CD4-positive, alpha-beta T cell (primary cell): Measurements from ENCODE around the gene PRKAR1B. TPM values are rescaled to one million over a fixed set of nuclear protein-coding genes. Genes with fewer than 3 reads are reported as not detected.

Source experiments
- ATAC-seq: fragments of 200-7000 bp; cut with Tn5 transposase; one replicate; pipeline ENCODE4 v1.10.0; 2022; ENCODE audit warnings: mild to moderate bottlenecking; ENCODE audit not compliant: poor library complexity
- CTCF ChIA-PET: fragments of 350-600 bp; sonication (Branson Sonifier 250); formaldehyde crosslinking; loops from one replicate; lab custom pipeline; 2021; ENCODE audit warnings: antibody characterized with exemption, inconsistent platforms; lab: Charles Lee
- POLR2A ChIA-PET: fragments of 350-600 bp; sonication (Branson Sonifier 250); formaldehyde crosslinking; loops from one replicate; lab custom pipeline; 2021; ENCODE audit warnings: antibody characterized with exemption, inconsistent platforms; lab: Charles Lee
- DNase-seq, 14 experiments: peaks; one replicate each; pipeline ENCODE4 v3.0.0-alpha.2; 2013 to 2020; ENCODE audit warnings: mixed read lengths in 2 of 14
- H3K27ac ChIP-seq, 2 donors: one replicate each; pipeline versions ENCODE4 v1.5.1 to v1.7.0; 2013; ENCODE audit warnings: low read length in 2 of 2, low read depth in 1 of 2, mild to moderate bottlenecking in 1 of 2
- H3K27me3 ChIP-seq, 2 experiments: 1 replicate in 1 of 2; 2 replicates in 1 of 2; pipeline versions ENCODE4 v1.6.1 to v1.7.0; 2013; ENCODE audit warnings: low read length in 2 of 2, control low read depth in 1 of 2, mild to moderate bottlenecking in 1 of 2, moderate library complexity in 1 of 2; ENCODE audit not compliant: insufficient read depth in 2 of 2, control insufficient read depth in 1 of 2
- H3K36me3 ChIP-seq: one replicate; pipeline ENCODE4 v1.6.1; 2013; ENCODE audit warnings: low read length, control low read depth; ENCODE audit not compliant: insufficient read depth
- H3K4me1 ChIP-seq: one replicate; pipeline ENCODE4 v1.6.1; 2013; ENCODE audit warnings: low read length, control low read depth; ENCODE audit not compliant: insufficient read depth
- H3K4me3 ChIP-seq: one replicate; pipeline ENCODE4 v1.5.1; 2013; ENCODE audit warnings: mild to moderate bottlenecking, low read length, moderate library complexity
- H3K9me3 ChIP-seq, 2 experiments: 1 replicate in 1 of 2; 2 replicates in 1 of 2; pipeline versions ENCODE4 v1.6.1 to v1.7.0; 2013; ENCODE audit warnings: low read length in 2 of 2, mild to moderate bottlenecking in 2 of 2, control low read depth in 1 of 2, moderate library complexity in 1 of 2; ENCODE audit not compliant: control insufficient read depth in 1 of 2, insufficient read depth in 1 of 2
- H3K27ac Mint-ChIP-seq: one replicate; pipeline ENCODE4 v1.8.0; 2020; ENCODE audit warnings: mixed read lengths
- H3K27me3 Mint-ChIP-seq: one replicate; pipeline ENCODE4 v1.8.0; 2021; ENCODE audit warnings: mixed read lengths
- H3K36me3 Mint-ChIP-seq: one replicate; pipeline ENCODE4 v1.8.0; 2021; ENCODE audit warnings: low read depth, mixed read lengths
- H3K4me1 Mint-ChIP-seq: one replicate; pipeline ENCODE4 v1.8.0; 2021; ENCODE audit warnings: low read depth, mixed read lengths
- H3K4me3 Mint-ChIP-seq: one replicate; pipeline ENCODE4 v1.8.0; 2020; ENCODE audit warnings: mild to moderate bottlenecking, mixed read lengths
- H3K9me3 Mint-ChIP-seq: one replicate; pipeline ENCODE4 v1.8.0; 2020; ENCODE audit warnings: mixed read lengths
- intact Hi-C, 2 experiments: fragments of 100-400 bp; cut with DNase I in 1 of 2; cut with micrococcal nuclease in 1 of 2; formaldehyde crosslinking; loops; one replicate each; pipeline versions ENCODE4 v1.15.1 to v1.9.0; 2023 to 2025; cut with DNase I, micrococcal nuclease
- total RNA-seq, 174 experiments: library from RNA in 2 of 174; stranded (reverse) in 2 of 174; gene quantifications; one replicate each; pipeline ENCODE4 v1.2.3 and lab custom pipeline; 2021 to 2026
- TF ChIP-seq, protein P1 (sequence below): fragments of 200-600 bp; IDR thresholded peaks from one replicate; pipeline ENCODE4 v1.8.0; 2022; ENCODE audit warnings: antibody characterized with exemption, mild to moderate bottlenecking

Gene PRKAR1B
- total RNA-seq, 2 experiments from 2014 or later: 18.8 to 19.5 TPM

DNA sequence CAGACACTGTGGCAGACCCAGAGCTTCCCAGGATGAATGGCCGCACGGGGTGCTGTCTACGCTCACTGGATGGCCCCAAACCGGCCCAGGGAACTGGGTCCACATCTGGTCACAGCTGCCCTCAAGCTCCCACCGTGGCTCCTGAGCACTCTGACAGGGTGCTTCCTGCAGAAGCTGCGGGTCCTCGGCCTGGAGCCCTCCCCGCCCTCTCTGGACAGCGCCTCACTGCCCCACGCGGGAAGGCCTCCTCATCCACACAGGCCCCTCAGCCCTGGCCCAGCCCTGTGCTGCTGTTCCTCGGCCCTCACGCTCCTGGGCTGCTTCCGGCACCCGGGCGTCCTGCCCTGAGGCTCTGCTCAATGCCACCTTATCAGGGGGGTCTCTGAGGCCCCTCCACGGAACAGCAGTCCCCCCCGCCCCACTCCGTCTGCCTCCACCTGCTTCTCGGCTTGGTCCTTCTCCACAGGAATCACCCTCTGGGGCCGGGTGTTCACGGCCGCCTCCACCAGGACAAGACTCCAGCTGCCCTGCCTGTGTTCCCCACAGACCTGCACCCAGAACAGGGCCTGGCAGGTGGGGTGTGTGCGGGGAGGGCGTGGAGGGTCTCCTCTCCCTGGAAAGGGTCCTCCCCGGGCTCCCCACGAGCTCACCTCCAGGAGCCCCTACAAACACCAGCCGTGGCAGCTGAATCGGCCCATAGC lies 132.0 kb downstream of the PRKAR1B start:
- no peak for DNase-seq
- H3K4me3 Mint-ChIP-seq: no peak overlapping the region
- Histone ChIP-seq H3K27ac (no peak overlapping the region), H3K4me1 (peaks cover 28% of the 10 kb centered on the region), H3K4me3 (no peak overlapping the region), H3K9me3 (peaks cover 0 to 12% of the 10 kb centered on the region in 2 experiments), H3K27me3 (no peaks in the 10 kb centered on the region), H3K36me3 (no peaks in the 10 kb centered on the region)
- H3K9me3 Mint-ChIP-seq: no peaks in the 10 kb centered on the region
- H3K27me3 Mint-ChIP-seq: no peaks in the 10 kb centered on the region
- H3K4me1 Mint-ChIP-seq: peaks cover 22% of the 10 kb centered on the region
- ATAC-seq: no peak
- POLR2A ChIA-PET: interaction anchor here (1.5 to 2.5 kb wide), 3 partner anchors 9 to 23 kb away, joined by 3 to 9 read pairs (median 5); no protein-coding TSS in a partner anchor
- H3K27ac Mint-ChIP-seq: no peak overlapping the region
- intact Hi-C loops: loop anchor here in 1 of 2 experiments (5.0 kb wide), 2 partner anchors 37 to 122 kb away; no protein-coding TSS in a partner anchor
- CTCF ChIA-PET: no interaction called here
- H3K36me3 Mint-ChIP-seq: peaks cover 5% of the 10 kb centered on the region
- TF ChIP-seq, protein P1, sequence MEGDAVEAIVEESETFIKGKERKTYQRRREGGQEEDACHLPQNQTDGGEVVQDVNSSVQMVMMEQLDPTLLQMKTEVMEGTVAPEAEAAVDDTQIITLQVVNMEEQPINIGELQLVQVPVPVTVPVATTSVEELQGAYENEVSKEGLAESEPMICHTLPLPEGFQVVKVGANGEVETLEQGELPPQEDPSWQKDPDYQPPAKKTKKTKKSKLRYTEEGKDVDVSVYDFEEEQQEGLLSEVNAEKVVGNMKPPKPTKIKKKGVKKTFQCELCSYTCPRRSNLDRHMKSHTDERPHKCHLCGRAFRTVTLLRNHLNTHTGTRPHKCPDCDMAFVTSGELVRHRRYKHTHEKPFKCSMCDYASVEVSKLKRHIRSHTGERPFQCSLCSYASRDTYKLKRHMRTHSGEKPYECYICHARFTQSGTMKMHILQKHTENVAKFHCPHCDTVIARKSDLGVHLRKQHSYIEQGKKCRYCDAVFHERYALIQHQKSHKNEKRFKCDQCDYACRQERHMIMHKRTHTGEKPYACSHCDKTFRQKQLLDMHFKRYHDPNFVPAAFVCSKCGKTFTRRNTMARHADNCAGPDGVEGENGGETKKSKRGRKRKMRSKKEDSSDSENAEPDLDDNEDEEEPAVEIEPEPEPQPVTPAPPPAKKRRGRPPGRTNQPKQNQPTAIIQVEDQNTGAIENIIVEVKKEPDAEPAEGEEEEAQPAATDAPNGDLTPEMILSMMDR: no peak

DNA sequence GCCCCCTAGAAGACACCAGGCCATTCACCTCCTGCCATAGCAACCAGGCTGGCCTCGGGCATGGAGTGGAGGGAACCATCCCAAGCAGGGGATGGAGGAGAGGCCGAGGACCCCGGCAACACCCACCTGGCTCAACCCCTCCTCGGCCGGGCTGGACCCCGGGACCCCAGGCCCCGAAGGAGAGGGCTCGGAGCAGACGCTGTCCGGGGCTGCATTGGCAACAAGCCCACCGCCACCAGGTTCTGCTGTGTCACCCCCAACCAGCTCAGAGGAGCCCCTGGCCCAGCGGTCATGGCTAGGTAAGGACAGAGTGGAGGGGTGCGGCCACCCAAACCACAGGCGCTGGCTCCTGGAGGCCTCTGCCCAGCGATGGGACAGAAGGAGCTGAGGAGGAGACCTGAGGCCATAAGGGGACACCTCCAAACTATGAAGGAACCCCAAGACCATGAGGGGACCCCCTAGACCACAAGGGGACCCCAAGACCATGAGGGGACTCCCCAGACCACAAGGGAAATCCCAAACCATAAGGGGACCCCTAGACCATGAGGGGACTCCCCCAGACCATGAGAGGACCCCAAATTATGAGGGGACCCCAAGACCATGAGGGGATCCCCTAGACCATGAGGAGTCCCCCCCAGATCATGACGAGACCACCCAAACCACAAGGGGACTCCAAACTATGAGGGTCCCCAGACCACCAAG lies 132.7 kb downstream of the PRKAR1B start:
- intact Hi-C loops: loop anchor here in 1 of 2 experiments (5.0 kb wide), 2 partner anchors 38 to 123 kb away; no protein-coding TSS in a partner anchor
- no peak overlapping the region for H3K27ac Mint-ChIP-seq
- no peak for DNase-seq

More for the DNA sequence above, 132.7 kb downstream of the PRKAR1B start:
- TF ChIP-seq, protein P1: no peak
- peaks cover 5% of the 10 kb centered on the region for H3K36me3 Mint-ChIP-seq
- peaks cover 19% of the 10 kb centered on the region for H3K4me1 Mint-ChIP-seq
- no peaks in the 10 kb centered on the region for H3K27me3 Mint-ChIP-seq
- no peak for ATAC-seq
- POLR2A ChIA-PET: interaction anchor here (1.5 to 2.5 kb wide), 2 partner anchors 10 to 24 kb away, joined by 3 to 9 read pairs; no protein-coding TSS in a partner anchor
- CTCF ChIA-PET: no interaction called here
- H3K9me3 ChIP-seq: peaks cover 0 to 12% of the 10 kb centered on the region in 2 experiments
- no peak overlapping the region for H3K27ac ChIP-seq
- H3K27me3 ChIP-seq: no peaks in the 10 kb centered on the region
- H3K36me3 ChIP-seq: no peaks in the 10 kb centered on the region
- H3K9me3 Mint-ChIP-seq: no peaks in the 10 kb centered on the region
- H3K4me3 Mint-ChIP-seq: no peak overlapping the region
- H3K4me3 ChIP-seq: no peak overlapping the region
- H3K4me1 ChIP-seq: peaks cover 24% of the 10 kb centered on the region
